IMR-90 (cell line): ENCODE measurements around the gene SDHA. TPM values are rescaled to one million over a fixed set of nuclear protein-coding genes. Genes with fewer than 3 reads are reported as not detected.
"Not testable (repeated sequence)": the region's sequence is repeated elsewhere in the genome, so short reads cannot be mapped to it uniquely, and the experiment has no call there.

Source experiments
- ATAC-seq: fragments of 200-7000 bp; cut with Tn5 transposase; 2 replicates; pipeline ENCODE4 v1.9.1; 2020; ENCODE audit warnings: low read depth, mild to moderate bottlenecking, moderate library complexity
- BruUV-seq: library from RNA; stranded (reverse); fragments of 400-500 nt; replicated peaks from 2 replicates; lab custom pipeline; 2021; lab: Mats Ljungman, UMichigan
- CTCF ChIA-PET: fragments of 300-600 bp; formaldehyde crosslinking; extraction: SDS; loops from one replicate; lab custom pipeline; 2021; ENCODE audit warnings: antibody characterized with exemption; lab: Yijun Ruan, JAX
- POLR2A ChIA-PET: fragments of 300-600 bp; sonication (Branson Sonifier 250); formaldehyde crosslinking; loops from one replicate; lab custom pipeline; 2022; ENCODE audit warnings: antibody characterized with exemption; ENCODE audit not compliant: unreplicated experiment; lab: Charles Lee
- DNase-seq: peaks from one replicate; pipeline ENCODE4 v3.0.0; 2013
- H2AFZ ChIP-seq: replicated peaks from 2 replicates; pipeline ENCODE3; 2013; ENCODE audit warnings: low read length, mild to moderate bottlenecking; ENCODE audit not compliant: poor library complexity
- H2AK5ac ChIP-seq: 2 replicates; pipeline ENCODE4 v1.6.1; 2013; ENCODE audit warnings: low read depth, low read length, inconsistent platforms
- H2AK9ac ChIP-seq: replicated peaks from 2 replicates; pipeline ENCODE3; 2013; ENCODE audit warnings: mild to moderate bottlenecking, low read depth, low read length, moderate library complexity; ENCODE audit not compliant: poor library complexity
- H2BK120ac ChIP-seq: 2 replicates; pipeline ENCODE4 v1.6.1; 2013; ENCODE audit warnings: low read depth, low read length, inconsistent platforms
- H2BK15ac ChIP-seq: 3 replicates; pipeline ENCODE4 v1.6.1; 2013; ENCODE audit warnings: low read depth, low read length, inconsistent platforms
- H2BK20ac ChIP-seq: 2 replicates; pipeline ENCODE4 v1.6.1; 2013; ENCODE audit warnings: low read depth, mild to moderate bottlenecking, inconsistent platforms, low read length, moderate library complexity
- H2BK5ac ChIP-seq: 2 replicates; pipeline ENCODE4 v1.6.1; 2013; ENCODE audit warnings: mild to moderate bottlenecking, low read depth, low read length, inconsistent platforms; ENCODE audit not compliant: poor library complexity, severe bottlenecking
- H3K14ac ChIP-seq: replicated peaks from 2 replicates; pipeline ENCODE4 v1.6.1; 2013; ENCODE audit warnings: low read depth, low read length, inconsistent platforms
- H3K18ac ChIP-seq: 2 replicates; pipeline ENCODE4 v1.6.1; 2013; ENCODE audit warnings: low read depth, low read length, control low read depth
- H3K23ac ChIP-seq: 2 replicates; pipeline ENCODE4 v1.6.1; 2013; ENCODE audit warnings: low read depth, low read length, inconsistent platforms
- H3K27ac ChIP-seq: 2 replicates; pipeline ENCODE4 v1.5.1; 2013; ENCODE audit warnings: mild to moderate bottlenecking, control low read depth, low read length; ENCODE audit not compliant: insufficient read depth
- H3K27me3 ChIP-seq: 2 replicates; pipeline ENCODE4 v1.6.1; 2013; ENCODE audit warnings: low read length; ENCODE audit not compliant: control insufficient read depth, insufficient read depth
- H3K36me3 ChIP-seq: 2 replicates; pipeline ENCODE4 v1.6.1; 2013; ENCODE audit warnings: low read length, mixed read lengths; ENCODE audit not compliant: control insufficient read depth, insufficient read depth
- H3K4ac ChIP-seq: 2 replicates; pipeline ENCODE4 v1.6.1; 2013; ENCODE audit warnings: low read depth, low read length, inconsistent platforms
- H3K4me1 ChIP-seq: 2 replicates; pipeline ENCODE4 v1.6.1; 2013; ENCODE audit warnings: low read length, mixed read lengths; ENCODE audit not compliant: control insufficient read depth, insufficient read depth
- H3K4me2 ChIP-seq: 2 replicates; pipeline ENCODE4 v1.6.1; 2013; ENCODE audit warnings: low read depth, mild to moderate bottlenecking, control low read depth, low read length, moderate library complexity
- H3K4me3 ChIP-seq: 2 replicates; pipeline ENCODE4 v1.5.1; 2013; ENCODE audit warnings: low read depth, mild to moderate bottlenecking, control low read depth, low read length, moderate library complexity; ENCODE audit not compliant: insufficient read depth
- H3K56ac ChIP-seq: 2 replicates; pipeline ENCODE4 v1.6.1; 2013; ENCODE audit warnings: low read length, inconsistent platforms; ENCODE audit not compliant: insufficient read depth; ENCODE audit errors: extremely low read depth
- H3K79me1 ChIP-seq, 2 experiments: 2 replicates each; pipeline ENCODE4 v1.6.1; 2013; ENCODE audit warnings: low read length in 2 of 2, inconsistent platforms in 1 of 2, low read depth in 1 of 2
- H3K9ac ChIP-seq: 2 replicates; pipeline ENCODE4 v1.6.1; 2013; ENCODE audit warnings: low read depth, low read length, control low read depth
- H3K9me1 ChIP-seq: 2 replicates; pipeline ENCODE4 v1.6.1; 2013; ENCODE audit warnings: low read length, inconsistent platforms; ENCODE audit not compliant: insufficient read depth
- H3K9me3 ChIP-seq: 2 replicates; pipeline ENCODE4 v1.6.1; 2013; ENCODE audit warnings: low read length; ENCODE audit not compliant: control insufficient read depth, insufficient read depth
- H4K20me1 ChIP-seq: 2 replicates; pipeline ENCODE4 v1.6.1; 2013; ENCODE audit warnings: low read length, inconsistent platforms; ENCODE audit not compliant: insufficient read depth
- H4K5ac ChIP-seq: 2 replicates; pipeline ENCODE4 v1.6.1; 2013; ENCODE audit warnings: mild to moderate bottlenecking, low read depth, low read length, control low read depth
- H4K8ac ChIP-seq, 2 experiments: 2 replicates each; pipeline ENCODE4 v1.6.1; 2013; ENCODE audit warnings: low read depth in 2 of 2, low read length in 2 of 2, control low read depth in 1 of 2, inconsistent platforms in 1 of 2
- H4K91ac ChIP-seq: 2 replicates; pipeline ENCODE4 v1.6.1; 2013; ENCODE audit warnings: low read depth, low read length, inconsistent platforms; ENCODE audit not compliant: insufficient read depth
- WGBS, 2 experiments: methylation state at CpG; one replicate each; pipeline versions ENCODE4 v1.1.5 to v1.1.7; 2013; ENCODE audit warnings: missing lambda C conversion rate in 2 of 2; ENCODE audit not compliant: insufficient read length in 1 of 2; ENCODE audit errors: extremely low coverage in 2 of 2; 5-methylcytosine and 5-hydroxymethylcytosine counted together
- dilution Hi-C: fragments of 300-500 bp; cut with HindIII; formaldehyde crosslinking; loops from one replicate; pipeline ENCODE4 v1.14.3; 2018; ENCODE audit warnings: low sequenced_read_pairs; ENCODE audit not compliant: unreplicated experiment
- in situ Hi-C: fragments of 300-500 bp; cut with MboI; formaldehyde crosslinking; loops from 3 replicates; pipeline ENCODE4 v1.14.3; 2019; ENCODE audit warnings: low sequenced_read_pairs, inconsistent platforms, mixed read lengths
- intact Hi-C: fragments of 100-400 bp; cut with micrococcal nuclease; formaldehyde crosslinking; loops from 2 replicates; pipeline ENCODE4 v1.10.0; 2022
- polyA plus RNA-seq, 3 experiments: library from polyadenylated mRNA; depleted of rRNA; stranded (reverse); fragments of >200 nt; gene quantifications; 2 replicates each; pipeline ENCODE4 v1.2.3, GENCODE V29; 2012; ENCODE audit warnings: low replicate concordance in 1 of 3
- total RNA-seq: library from RNA; depleted of rRNA; stranded (reverse); fragments of >200 nt; gene quantifications from 2 replicates; pipeline ENCODE4 v1.2.3, GENCODE V29; 2012

The SDHA gene
- total and polyA plus RNA-seq, 2 of the 4 experiments (the other 2 are of a cell fraction), result 105 to 121 TPM

GRCh38 chr5:302416-302815 lies 84.3 kb downstream of the SDHA start:
- H2AFZ ChIP-seq, in situ Hi-C loops, H3K14ac ChIP-seq, H3K4me1 ChIP-seq, H2BK5ac ChIP-seq, H3K56ac ChIP-seq, H3K9me3 ChIP-seq, H4K8ac ChIP-seq, H2AK5ac ChIP-seq, H2BK120ac ChIP-seq, H3K27me3 ChIP-seq, H2BK20ac ChIP-seq, H3K4me3 ChIP-seq, BruUV-seq, ATAC-seq, H3K9ac ChIP-seq, POLR2A ChIA-PET, H3K23ac ChIP-seq, H3K27ac ChIP-seq, H2AK9ac ChIP-seq, H4K5ac ChIP-seq, CTCF ChIA-PET, DNase-seq, H3K9me1 ChIP-seq, dilution Hi-C loops, H4K91ac ChIP-seq, H3K4me2 ChIP-seq, H3K4ac ChIP-seq, H2BK15ac ChIP-seq, H3K18ac ChIP-seq, intact Hi-C loops: not testable (repeated sequence)
- Histone ChIP-seq H4K20me1 (peaks cover 83% of the 10 kb centered on the region), H3K79me1 (peaks cover 22 to 57% of the 10 kb centered on the region in 2 experiments), H3K36me3 (peaks cover 13% of the 10 kb centered on the region)
- WGBS, 2 experiments, result 80% methylated on average over 3 of the region's 8 CpGs; no CpG with 5 or more reads in 1 of the 2 experiments
